Measurements from ENCODE around the gene GLS.
"Not testable (repeated sequence)": the region's sequence is repeated elsewhere in the genome, so short reads cannot be mapped to it uniquely, and the experiment has no call there.

Gene GLS

DNA sequence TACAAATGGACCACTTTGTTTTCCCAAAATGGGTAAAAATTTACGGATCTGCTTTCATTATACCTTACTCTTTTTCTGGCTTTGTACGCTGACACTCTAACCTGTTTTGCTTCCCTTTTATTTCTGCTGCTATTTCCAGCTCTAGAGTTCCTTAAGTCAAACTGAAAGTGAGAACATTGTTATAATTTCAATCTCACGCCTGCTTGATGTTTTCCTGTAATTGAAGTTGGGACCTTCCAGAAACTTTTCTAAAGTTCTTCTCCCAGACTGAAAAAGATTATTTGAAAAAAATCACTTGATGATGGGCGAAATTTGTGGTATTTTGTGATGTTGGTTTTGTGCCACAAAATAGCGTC lies 1.8 kb downstream of the GLS start:
- in situ Hi-C loops (cut with HindIII; ENCODE audit: low sequenced_read_pairs) = no loop called here
- peak overlapping the region; percentile 63 for H3K4me3 ChIP-seq (ENCODE audit: low read depth, low read length)
- TF ChIP-seq, protein P1, sequence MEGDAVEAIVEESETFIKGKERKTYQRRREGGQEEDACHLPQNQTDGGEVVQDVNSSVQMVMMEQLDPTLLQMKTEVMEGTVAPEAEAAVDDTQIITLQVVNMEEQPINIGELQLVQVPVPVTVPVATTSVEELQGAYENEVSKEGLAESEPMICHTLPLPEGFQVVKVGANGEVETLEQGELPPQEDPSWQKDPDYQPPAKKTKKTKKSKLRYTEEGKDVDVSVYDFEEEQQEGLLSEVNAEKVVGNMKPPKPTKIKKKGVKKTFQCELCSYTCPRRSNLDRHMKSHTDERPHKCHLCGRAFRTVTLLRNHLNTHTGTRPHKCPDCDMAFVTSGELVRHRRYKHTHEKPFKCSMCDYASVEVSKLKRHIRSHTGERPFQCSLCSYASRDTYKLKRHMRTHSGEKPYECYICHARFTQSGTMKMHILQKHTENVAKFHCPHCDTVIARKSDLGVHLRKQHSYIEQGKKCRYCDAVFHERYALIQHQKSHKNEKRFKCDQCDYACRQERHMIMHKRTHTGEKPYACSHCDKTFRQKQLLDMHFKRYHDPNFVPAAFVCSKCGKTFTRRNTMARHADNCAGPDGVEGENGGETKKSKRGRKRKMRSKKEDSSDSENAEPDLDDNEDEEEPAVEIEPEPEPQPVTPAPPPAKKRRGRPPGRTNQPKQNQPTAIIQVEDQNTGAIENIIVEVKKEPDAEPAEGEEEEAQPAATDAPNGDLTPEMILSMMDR (IDR thresholded peaks at IDR 0.05; ENCODE audit: low read depth, low read length, missing control alignments) = no peak
- no peak for DNase-seq (ENCODE audit: low read depth)

DNA sequence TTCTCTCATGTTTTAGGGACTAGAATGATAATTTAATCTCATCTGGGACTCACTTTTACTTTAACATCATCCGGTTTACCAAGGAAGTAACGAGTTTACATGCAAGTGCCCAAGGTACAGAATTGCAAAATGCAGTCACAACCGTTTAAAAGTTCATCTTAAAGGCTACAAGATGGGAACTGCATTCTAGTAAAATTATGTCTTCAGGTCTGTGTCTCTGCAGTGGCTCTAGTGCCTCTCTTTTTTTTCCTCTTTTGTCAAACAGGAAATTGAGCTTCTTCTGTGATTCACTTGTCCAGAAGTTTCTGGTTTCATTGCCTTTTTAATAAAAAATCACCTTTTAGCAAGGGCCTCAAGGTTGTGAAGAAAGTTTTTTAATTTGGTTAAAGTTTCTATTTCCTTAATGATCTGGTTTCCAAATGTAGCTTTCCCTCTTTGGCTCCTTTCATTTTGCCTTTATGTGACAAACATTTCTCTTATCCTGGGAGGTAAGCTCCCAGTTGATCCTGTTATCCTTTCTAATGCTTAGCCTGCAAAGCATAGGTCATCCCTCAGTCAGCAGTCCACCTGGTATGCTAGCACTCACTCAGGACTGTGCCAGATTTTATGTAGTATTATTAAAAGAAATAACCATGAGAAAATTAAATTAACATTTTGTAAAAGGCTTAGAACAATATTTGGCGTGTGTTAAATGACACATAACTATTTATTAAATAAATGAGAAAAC lies 2.4 kb downstream of the GLS start:
- in situ Hi-C loops (cut with HindIII; ENCODE audit: low sequenced_read_pairs) = no loop called here

DNA sequence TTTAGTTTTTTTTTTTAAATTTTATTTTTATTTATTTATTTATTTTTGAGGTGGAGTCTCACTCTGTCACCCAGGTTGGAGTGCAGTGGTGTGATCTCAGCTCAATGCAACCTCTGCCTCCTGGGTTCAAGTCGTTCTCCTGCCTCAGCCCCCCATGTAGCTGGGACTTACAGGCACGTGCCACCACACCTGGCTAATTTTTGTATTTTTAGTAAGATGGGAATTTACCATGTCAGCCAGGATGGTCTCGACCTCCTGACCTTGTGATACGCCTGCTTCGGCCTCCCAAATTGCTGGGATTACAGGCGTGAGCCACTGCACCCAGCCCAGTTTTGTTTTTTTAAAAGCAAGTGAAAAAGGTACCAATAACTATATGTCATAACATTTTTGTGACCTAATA lies 5.2 kb downstream of the GLS start:
- in situ Hi-C loops (cut with HindIII; ENCODE audit: low sequenced_read_pairs); H3K4me3 ChIP-seq (ENCODE audit: low read depth, low read length); DNase-seq (ENCODE audit: low read depth): not testable (repeated sequence)

More for the DNA sequence above, 2.4 kb downstream of the GLS start:
- no peak for DNase-seq (ENCODE audit: low read depth)
- TF ChIP-seq, protein P1 (IDR thresholded peaks at IDR 0.05; ENCODE audit: low read depth, low read length, missing control alignments) = no peak
- peak overlapping the region; percentile 63 for H3K4me3 ChIP-seq (ENCODE audit: low read depth, low read length)

GRCh38 chr2:190887089-190887488 lies 6.5 kb downstream of the GLS start:
- in situ Hi-C loops (cut with HindIII; ENCODE audit: low sequenced_read_pairs) = no loop called here
- H3K4me3 ChIP-seq (ENCODE audit: low read depth, low read length) = no peak overlapping the region
- TF ChIP-seq, protein P1 (IDR thresholded peaks at IDR 0.05; ENCODE audit: low read depth, low read length, missing control alignments) = no peak
- DNase-seq (ENCODE audit: low read depth) = no peak

- TF ChIP-seq, protein P1 (IDR thresholded peaks at IDR 0.05; ENCODE audit: low read depth, low read length, missing control alignments) = no peak
- H3K4me3 ChIP-seq (ENCODE audit: low read depth, low read length) = no peak overlapping the region
- in situ Hi-C loops (cut with HindIII; ENCODE audit: low sequenced_read_pairs) = no loop called here
- no peak for DNase-seq (ENCODE audit: low read depth)
Measured at GRCh38 chr2:190888449-190888848, 7.8 kb downstream of the GLS start.

GRCh38 chr2:190889175-190889943 lies 8.7 kb downstream of the GLS start:
- in situ Hi-C loops (cut with HindIII; ENCODE audit: low sequenced_read_pairs) = no loop called here

More at GRCh38 chr2:190889175-190889943, 8.7 kb downstream of the GLS start:
- DNase-seq (ENCODE audit: low read depth) = no peak
- no peak overlapping the region for H3K4me3 ChIP-seq (ENCODE audit: low read depth, low read length)
- TF ChIP-seq, protein P1 (IDR thresholded peaks at IDR 0.05; ENCODE audit: low read depth, low read length, missing control alignments) = no peak
